GM21825 (cell line): Measurements from ENCODE around the gene AEN.

ENCODE experiments used
- ATAC-seq: cut with Tn5 transposase; IDR thresholded peaks from one replicate; pipeline ENCODE4 v1.9.1; 2021; ENCODE audit warnings: mild to moderate bottlenecking, moderate library complexity; ENCODE audit not compliant: unreplicated experiment

AEN gene

GRCh38 chr15:88649753-88650551, 28.8 kb downstream of the AEN start:
- ATAC-seq: no peak

- ATAC-seq: no peak
Observed at GRCh38 chr15:88650556-88650955, 29.4 kb downstream of the AEN start.

GRCh38 chr15:88651136-88651732, 30.1 kb downstream of the AEN start:
- ATAC-seq: no peak

- ATAC-seq: no peak
Observed at GRCh38 chr15:88651971-88652370, 30.8 kb downstream of the AEN start.

GRCh38 chr15:88652456-88653199, 31.5 kb downstream of the AEN start:
- ATAC-seq: no peak

GRCh38 chr15:88653200-88654064, 32.3 kb downstream of the AEN start:
- no peak for ATAC-seq

GRCh38 chr15:88654430-88655102, 33.4 kb downstream of the AEN start:
- no peak for ATAC-seq

- no peak for ATAC-seq
Observed at GRCh38 chr15:88655103-88655553, 34.0 kb downstream of the AEN start.

- ATAC-seq: no peak
Observed at GRCh38 chr15:88655800-88656488, 34.8 kb downstream of the AEN start.

- peak; percentile 93 for ATAC-seq
Observed at GRCh38 chr15:88656760-88657221, 35.7 kb downstream of the AEN start.

- ATAC-seq: no peak
Observed at GRCh38 chr15:88657326-88658069, 36.4 kb downstream of the AEN start.

- no peak for ATAC-seq
Observed at GRCh38 chr15:88658070-88658965, 37.2 kb downstream of the AEN start.

- ATAC-seq: no peak
Observed at GRCh38 chr15:88658972-88659931, 38.1 kb downstream of the AEN start.

GRCh38 chr15:88661041-88661700, 40.0 kb downstream of the AEN start:
- ATAC-seq: no peak

- ATAC-seq: no peak
Observed at GRCh38 chr15:88661761-88662556, 40.8 kb downstream of the AEN start.
